HG03196 (cell line): ENCODE measurements around the gene TCAF1.

ENCODE experiments used
- ATAC-seq: cut with Tn5 transposase; IDR thresholded peaks from one replicate; pipeline ENCODE4 v1.9.1; 2021; ENCODE audit not compliant: unreplicated experiment

The TCAF1 gene

GRCh38 chr7:143901668-143902331 lies at the start of gene TCAF1:
TCAF1 (minus strand) TSS chr7:143902176; CDS start chr7:143876608, 25,568 bp downstream.
- peak; percentile 96 for ATAC-seq

- no peak for ATAC-seq
These were observed 46.8 kb upstream of the TCAF1 start for GRCh38 chr7:143948733-143949132.

DNA sequence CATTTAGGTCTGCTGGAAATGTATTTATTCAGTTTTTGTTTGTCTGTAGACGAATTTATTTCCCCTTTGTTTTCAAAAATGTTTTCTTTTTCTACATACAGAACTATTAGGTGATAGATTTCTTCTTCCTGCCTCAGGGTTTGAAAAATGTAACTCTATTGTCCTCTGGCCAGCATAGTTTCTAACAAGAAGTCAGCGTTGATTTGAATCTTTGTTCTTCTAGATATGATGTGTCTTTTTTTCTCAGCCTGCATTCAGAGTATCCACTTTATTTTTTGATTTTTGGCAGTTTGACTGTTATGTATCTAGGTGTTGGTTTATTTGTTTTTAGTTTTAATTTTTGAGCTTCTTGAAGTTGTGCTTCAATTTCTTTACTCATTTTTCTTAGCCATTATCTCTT lies 45.1 kb upstream of the TCAF1 start:
- ATAC-seq: no peak

GRCh38 chr7:143945423-143945822 lies 43.4 kb upstream of the TCAF1 start:
- no peak for ATAC-seq

DNA sequence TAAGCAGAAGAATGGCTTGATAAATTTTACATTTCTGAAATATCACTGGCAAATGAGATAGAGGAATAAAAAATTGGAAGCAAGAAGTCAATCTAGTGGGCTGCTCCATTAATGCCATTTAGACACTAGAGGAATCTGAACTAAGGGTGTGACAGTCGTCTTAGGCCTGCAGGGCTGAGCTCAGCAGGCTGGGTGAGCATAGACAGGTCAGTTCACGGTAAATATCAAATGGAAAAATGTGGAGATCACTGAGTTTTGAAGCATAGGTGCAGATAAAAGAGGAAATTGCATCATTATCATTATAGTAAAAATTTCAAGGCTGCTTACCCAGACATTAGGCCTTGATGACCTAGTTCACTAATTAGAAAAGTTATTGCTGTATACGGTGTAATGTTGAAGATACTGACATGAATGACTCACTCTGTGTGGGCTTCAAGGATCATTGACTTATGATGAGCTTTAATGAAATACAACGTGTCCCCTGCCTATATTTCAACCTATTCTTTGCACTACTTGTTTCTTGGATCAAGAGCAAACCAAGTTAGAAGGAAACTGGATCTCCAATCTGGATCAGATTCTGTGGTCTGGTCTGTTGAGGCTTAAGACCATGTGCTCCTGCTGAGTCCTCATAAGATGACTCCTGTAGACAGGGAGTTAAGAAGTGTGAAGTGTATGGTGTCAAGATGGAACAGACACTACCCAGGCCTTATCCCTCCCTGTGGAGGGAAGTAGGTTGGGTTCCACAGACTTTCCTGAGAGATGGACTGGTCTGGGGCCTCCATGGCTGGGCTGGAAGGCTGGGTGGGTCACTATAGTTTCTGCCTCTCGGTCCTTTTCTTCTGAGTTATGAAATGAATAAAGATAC lies 36.6 kb upstream of the TCAF1 start:
- no peak for ATAC-seq

DNA sequence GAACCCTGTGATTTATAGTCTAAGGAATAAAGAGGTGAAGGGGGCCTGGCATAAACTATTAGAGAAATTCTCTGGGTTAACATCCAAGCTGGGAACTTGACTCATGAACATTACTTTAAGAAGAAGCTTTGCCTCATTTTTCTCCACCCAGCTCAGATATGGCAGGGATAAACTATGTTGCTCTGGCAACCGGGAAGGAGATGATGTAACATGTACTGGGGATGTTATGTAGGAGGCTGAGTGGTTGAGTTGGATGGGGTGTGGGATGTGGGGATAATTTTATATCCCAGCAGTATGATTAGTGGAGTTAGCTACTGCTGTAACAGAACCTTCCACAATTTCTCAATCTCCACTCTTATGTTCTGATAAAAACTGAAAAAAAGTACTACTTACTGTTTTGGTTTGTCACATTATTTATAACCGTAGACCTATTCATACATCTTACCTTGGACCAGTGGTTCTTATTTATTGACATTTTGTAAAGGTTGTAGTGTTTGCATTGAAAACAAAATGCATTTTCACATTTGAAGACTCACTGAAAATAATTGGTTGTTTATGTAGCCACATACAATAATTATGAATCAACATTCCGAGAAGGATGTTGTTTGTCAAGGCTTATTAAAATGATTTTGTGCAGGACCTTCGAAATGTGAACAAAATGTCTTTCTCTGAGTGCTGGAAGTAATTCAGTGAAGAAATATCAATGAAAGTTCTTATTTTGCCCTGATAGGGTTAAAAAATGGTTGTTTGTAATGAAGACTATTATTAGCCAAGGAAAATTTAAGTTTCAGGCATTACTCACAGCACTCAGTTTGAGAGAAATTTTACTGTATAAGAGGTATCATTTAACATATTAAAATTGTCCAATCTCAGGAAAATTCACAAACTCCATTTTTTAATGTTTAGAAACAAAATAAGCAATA lies 34.4 kb upstream of the TCAF1 start:
- no peak for ATAC-seq

GRCh38 chr7:143934526-143935325 lies 32.8 kb upstream of the TCAF1 start, which contains the start of gene OR2F2:
OR2F2 (plus strand) TSS chr7:143935233; CDS start chr7:143935233, 0 bp downstream.
- no peak for ATAC-seq

GRCh38 chr7:143931739-143932138 lies 29.8 kb upstream of the TCAF1 start:
- no peak for ATAC-seq

- no peak for ATAC-seq
These were observed 27.4 kb upstream of the TCAF1 start for GRCh38 chr7:143929224-143929920.

DNA sequence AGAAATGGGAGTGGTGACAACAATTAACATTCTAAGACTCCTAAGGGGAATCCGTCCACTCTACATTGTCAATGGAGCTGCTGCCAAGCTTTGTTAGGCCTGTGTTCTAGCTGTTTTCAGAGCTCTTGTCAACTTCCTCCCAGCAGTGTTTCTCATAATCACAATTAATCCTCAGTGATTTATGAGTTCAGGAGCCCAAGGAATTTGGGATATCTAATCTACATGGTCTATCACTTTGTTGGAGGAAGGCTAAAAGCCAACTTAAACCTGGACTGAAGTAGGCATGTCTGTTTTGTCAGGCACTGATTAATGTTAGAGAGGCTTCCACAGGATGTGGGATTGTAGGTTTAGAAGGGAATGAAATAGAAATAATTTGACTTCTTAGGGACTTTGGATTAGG lies 22.9 kb upstream of the TCAF1 start:
- no peak for ATAC-seq

DNA sequence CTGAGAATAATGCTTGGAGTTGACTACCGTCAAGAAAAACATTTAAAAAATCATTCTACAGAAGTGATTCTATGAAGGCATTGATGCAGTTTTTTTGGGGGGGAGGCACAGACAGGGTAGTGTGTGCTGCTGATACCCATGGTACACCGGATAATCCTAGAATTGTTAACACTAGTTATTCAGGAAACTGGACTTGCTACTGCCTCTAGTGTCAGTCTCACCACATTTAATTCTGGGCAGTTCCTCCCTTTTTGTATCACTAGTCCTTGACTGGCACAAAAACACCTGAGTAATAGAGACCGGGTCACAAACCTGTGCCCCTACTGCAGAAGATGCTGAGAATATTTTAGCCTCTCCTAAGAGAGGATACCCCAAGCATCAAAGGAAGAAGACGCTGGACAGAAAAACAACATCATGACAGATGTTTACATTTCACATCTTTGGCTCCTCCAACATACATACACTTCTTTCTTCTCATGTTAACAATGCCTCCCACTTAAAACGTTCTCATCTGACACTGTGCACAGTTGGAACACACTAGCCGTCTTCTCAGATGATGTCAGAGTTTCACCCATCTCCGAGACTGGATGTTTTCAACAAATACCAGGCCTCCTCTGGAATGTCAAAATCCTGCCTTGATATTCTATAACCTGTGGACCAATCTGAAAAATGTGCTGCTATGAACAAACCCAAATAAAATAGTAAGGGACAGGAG lies 13.1 kb upstream of the TCAF1 start:
- ATAC-seq: no peak

GRCh38 chr7:143913945-143914615 lies 12.1 kb upstream of the TCAF1 start:
- ATAC-seq: no peak

GRCh38 chr7:143910473-143911248 lies 8.7 kb upstream of the TCAF1 start:
- ATAC-seq: no peak

GRCh38 chr7:143909863-143910262 lies 7.9 kb upstream of the TCAF1 start:
- no peak for ATAC-seq

- no peak for ATAC-seq
These were observed 6.1 kb upstream of the TCAF1 start for GRCh38 chr7:143908120-143908519.

- no peak for ATAC-seq
These were observed 4.9 kb upstream of the TCAF1 start for GRCh38 chr7:143906895-143907294.

GRCh38 chr7:143906151-143906550 lies 4.2 kb upstream of the TCAF1 start:
- ATAC-seq: no peak

- ATAC-seq: no peak
These were observed 3.5 kb upstream of the TCAF1 start for GRCh38 chr7:143905509-143905908.
